Left hindlimb (tissue), 1 donor: ENCODE results near the gene AEN.
A peak's percentile ranks its signal among the peaks of the same experiment; 100 is the strongest.

Experiments
- DNase-seq: peaks from one replicate; pipeline ENCODE4 v3.0.0-alpha.2; 2018

AEN gene

DNA sequence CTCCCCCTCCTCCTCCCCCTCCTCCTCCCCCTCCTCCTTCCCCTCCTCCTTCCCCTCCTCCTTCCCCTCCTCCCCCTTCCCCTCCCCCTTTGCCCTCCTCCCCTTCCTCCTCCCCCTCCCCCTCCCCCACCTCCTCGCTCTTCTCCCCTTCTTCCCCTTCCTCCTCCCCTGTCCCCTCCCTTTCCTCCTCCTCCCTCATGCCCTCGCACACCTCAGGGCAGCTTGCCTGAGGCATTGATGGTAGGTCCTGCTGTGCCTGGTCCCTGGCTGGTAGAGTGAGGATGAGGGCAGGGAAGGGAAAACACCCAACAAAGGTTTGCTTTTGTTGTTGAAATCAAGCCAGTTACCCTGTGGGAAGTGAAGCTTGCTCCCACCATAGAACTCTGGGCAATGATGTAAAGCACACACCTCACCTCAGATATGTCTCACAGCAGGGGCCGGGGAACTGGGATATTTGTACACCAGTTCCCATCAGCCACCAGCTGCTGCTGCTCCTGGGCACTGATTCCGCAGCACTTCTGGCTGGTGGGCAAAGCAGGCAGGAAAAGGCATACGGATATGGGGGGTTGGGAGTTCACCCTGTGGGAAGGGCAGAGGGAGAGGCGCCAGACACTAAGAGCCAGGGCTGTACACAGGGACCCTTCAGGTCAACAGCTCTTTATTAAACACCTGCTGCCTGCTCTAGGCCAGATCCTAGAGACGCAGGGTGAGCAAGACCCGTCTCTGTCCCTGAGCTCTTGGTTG, 31.5 kb downstream of the AEN start:
- no peak for DNase-seq

DNA sequence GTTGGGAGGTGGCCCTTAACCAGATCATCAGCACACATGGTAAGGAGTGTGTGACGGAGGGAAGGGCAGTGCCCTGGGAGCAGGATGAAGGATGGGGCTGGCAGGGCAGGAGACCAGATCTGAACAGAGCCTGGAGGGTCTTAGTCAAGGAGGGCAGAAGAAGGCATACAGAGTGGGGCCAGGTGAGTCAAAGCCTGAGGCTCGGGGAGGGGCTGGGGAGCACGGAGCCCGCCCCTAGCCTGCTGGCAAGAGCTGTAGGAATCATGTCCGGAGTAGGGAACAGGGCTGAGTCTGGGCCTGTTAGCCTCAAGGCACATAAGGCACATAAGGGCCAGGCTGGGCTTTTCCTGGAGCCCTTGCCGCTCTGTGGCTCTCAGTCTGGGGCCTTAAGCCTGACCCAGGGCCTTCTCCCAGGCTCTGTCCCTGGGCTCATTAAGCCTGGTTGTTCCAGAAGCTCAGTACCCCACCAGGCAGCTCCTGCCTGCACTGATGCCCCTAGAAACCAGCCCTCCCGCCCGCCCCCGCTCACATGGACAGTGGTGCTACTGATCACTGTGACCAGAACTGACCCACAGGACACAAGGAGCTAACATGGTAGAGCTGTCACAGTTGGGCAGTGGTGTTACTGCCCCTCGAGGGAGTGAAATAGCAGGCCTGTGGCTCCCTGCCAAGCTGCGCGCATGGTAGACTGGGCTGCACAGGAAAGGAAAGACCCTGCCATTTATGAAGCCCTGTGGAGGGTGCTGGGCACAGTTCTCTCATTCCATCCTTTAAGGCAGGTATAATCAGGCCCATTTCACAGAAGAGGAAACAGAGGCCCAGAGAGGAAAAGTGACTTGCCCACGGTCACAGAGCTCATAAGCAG, 32.3 kb downstream of the AEN start:
- no peak for DNase-seq

DNA sequence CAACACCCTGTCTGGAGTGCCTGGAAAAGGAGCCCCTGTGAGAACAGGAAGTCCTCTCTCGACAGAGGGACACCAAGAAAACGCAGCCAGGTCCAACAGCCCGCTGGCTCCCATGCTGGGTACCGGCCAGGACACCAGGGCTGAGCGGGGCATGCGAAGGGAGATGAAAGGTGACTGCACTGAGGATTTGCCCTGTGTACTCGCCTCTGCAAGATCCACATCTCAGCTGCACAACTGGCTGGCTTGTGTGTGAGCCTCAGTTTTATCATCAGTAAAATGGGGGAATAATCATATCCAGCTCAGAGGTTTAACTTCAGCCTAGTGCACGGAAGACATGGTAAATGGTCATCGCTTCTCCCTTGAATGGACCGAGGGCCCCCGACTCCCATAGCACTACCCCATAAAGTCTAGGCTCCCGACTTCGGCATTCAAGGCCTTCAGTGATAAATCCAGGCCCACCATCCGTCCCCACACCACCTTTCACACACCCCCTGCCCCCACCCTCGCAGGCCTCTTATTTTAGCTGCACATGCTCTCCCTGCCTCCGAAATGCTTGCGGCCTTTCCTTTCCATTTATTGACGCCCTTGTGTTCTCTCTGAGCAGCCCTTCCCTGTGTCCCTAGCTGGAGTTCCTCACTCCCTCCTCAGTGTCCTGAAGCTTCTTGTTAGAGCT, 33.4 kb downstream of the AEN start:
- DNase-seq, result no peak

DNA sequence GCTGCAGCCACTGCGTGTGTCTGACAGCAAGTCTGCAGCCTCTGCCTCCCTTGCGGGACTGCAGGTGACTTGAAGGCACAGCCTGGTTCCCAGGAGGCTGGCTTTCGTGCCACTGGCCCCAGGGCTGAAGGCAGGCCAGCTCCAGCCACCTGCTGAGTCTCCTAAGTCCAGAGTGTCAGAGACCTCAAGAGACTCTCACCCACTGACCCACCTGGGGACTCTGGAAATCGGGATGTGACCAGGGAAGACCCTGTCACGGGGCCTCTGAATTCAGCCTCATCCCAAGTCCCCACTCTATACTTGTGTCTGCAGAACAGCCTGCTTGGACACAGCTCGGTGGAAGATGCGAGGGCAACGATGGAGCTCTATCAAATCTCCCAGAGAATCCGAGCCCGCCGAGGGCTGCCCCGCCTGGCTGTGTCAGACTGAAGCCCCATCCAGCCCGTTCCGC, 34.0 kb downstream of the AEN start:
- DNase-seq, result no peak

DNA sequence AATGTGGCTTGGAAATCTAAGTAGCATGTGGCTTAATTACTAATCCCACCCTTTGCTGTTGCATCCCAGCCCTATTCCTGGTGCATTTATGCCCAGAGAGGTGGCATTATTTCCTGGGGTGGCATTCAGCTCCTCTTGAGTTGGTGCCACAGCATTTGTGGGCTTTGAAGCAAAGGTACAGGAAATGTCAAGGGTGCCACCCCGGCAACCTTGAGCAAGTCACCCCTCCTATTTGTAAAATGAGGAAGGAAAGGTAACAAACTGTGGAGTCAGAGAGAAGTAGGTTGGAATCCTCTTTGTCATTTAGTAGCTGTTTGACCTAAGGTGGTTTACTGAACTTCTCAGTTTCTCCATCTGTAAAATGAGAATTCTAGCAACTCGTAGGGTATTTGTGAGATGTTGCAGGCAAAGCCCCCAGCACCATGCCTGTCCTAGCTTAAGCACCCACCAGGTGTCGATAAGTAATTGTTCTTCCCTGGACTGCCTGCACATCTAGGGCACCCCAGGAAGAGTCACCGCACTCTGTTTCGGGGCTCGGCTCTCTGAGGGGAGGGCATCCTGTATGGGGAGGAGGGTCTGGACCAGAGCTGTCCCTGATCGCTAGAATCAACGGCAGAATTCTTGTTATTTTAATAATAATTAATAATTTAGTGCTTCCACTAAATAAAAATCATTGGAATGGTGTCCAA, 34.8 kb downstream of the AEN start:
- DNase-seq, result no peak

DNA sequence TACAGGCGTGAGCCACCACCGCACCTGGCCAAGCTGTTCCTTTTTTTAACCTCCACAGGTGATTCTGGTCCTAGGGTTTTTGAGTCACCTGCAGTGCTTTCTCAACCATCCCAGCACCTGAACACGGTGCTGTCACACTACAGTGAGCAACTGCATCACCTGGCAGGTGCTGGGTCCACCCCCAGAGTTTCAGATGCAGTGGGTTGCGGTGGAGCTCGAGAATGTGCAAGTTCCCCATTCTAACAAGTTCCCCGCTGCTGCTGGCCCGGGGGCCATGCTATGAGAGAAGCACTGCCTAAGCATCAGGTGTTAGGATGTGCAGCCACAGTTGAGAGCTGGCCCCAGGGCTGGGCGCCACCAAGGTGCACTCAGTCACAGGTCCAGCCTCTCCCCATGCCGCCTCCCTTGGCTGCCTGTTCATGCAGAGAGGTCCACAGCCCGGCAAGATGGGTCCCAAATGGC, 35.7 kb downstream of the AEN start:
- DNase-seq, result no peak

DNA sequence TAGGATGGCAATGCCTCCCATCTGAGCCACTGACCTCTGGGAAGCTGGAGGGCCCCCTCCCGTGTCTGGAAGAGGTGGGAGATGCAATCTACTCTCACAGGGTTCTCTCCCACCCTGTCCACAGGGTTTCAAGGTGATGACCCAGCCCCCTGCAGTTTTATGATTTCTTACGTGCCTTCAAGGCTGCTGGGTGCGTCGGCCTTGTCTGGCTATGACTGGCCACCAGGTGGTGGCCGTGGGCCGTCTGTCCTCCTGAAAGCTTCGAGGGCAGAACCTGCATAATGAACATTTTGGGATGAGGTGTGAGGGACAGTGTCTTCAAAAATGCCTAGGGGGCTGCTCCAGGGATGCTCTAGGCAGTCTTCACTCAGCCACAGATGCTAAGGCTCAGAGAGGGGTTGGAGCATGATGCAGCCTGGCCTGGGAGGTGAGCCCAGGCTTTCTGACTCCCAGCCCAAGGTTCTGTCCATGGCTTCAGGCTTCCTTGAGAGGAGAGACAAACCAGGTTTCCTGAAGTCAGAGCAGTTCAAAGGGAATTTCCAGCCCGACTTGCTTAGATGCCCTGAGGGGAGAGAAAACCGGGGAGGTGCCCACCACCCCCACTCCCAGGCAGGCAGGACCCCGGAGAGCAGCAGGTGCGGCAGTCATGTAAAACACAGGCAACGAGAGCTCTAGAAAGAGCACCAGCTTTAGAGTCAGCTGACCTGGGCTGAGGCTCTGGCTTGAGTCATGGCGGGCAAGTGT, 36.4 kb downstream of the AEN start:
- DNase-seq, result peak; percentile 73

DNA sequence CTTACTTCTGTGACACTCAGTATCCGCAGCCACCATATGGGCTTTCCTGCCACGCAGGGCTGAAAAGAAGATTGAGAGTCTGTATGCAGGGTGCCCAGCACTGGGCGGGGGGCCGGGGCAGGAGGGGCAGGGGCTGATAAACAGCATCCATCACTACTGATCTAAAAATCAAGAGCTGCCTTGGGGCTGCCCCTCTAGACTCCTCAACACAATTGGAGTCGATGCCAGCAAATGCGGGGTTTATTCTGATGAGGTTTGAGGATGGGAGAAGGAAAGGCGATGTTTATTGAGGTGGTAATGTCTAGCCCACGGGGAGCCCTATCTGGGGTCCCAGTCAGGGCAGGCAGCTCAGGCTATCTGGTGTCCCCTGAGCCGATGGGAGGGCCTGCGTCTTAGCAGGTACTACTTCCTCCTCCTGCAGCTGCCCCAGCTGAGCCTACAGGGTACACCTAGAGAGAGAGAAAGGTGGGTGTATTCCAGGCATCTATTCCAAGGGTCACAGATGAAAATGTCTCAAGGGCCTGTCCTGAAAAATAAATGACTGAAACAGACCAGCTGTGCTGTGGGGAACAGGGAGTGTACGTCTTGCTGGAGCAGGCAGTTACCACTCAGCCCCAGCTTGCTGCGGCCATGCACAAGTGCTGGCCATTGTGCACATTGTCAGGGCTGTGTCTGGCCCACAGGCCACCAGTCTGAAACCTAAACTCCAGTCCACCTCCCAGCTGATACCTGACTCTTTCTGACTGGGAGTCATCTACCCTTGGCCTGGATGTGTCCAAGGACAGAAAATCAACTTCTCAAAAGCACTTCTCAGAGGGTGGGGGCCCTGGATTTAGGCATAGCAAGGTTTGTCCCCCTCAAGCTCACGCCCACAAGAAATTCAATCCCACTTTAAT, 37.2 kb downstream of the AEN start:
- no peak for DNase-seq

DNA sequence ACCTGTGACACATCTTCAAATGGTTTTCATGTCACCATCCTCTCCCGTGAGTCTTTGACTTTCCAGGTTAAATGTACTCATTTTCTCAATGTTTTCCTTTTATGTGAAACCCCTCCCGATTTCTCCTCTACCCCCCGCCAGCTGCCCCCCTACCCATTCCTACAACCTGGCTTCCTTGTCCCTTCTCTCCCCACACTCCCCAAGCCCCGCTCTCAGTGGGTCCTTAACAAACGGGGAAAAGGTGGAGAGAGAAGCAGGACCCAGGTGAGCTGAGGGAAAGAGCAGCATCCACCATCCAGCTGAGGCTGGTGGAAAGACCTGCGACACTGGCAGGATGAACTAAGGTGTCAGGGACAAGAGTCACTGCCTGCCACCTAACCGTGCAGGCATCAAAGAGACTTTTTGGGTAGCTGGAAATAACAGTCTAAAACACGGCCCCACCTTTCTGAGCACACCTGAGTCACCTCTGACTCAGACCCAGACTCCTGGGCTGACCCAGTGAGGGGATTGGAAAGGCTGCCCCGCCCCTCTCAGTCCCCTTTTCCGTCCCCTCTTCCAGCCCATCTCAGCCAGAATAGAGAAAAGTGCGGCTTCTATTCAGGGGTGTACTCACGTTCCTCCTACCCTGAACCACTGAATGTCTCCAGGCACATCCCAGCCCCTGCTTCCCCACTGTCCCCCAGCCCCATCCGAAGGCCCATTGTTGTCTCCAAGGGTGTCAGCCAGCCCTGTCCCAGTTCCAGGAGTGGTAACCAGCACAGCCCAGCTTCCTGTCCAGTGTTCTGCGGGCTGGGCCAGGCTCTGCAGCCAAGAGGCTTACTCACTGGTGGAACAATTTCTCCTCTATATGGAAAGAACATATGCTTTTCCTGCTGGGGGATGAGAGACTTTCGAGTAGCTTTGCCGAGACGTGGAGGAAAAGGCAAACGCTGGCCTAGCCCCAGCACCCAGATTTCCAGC, 38.1 kb downstream of the AEN start:
- peak; percentile 88 for DNase-seq

DNA sequence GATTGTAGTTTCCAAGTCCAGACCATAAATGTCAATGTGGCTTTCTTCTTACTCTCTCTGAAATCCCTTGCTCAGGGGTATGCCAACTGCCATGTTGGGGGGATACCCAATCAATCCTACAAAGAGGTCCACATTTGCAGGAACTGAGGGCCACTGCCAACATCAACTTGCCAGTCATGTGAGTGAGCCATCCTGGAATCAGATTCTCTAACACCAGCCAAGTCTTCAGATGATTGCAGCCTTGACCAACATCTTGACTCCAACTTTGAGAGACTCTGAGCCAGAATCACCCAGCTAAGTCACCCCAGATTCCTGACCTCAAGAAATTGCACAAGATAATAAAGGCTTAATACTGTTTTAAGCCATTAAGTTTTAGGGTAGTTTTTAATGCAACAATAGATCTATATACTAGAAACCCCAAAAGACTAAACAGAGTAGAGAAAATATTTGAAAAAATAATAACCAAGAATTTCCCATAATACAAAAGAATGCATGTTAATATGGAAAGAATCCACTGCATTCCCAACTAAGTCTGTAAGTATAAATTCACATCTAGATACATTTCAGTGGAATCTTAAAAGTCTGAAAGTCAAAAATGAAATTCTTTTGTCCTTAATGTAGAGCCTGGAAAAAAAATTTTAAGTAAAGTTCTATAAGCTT, 40.0 kb downstream of the AEN start:
- no peak for DNase-seq

DNA sequence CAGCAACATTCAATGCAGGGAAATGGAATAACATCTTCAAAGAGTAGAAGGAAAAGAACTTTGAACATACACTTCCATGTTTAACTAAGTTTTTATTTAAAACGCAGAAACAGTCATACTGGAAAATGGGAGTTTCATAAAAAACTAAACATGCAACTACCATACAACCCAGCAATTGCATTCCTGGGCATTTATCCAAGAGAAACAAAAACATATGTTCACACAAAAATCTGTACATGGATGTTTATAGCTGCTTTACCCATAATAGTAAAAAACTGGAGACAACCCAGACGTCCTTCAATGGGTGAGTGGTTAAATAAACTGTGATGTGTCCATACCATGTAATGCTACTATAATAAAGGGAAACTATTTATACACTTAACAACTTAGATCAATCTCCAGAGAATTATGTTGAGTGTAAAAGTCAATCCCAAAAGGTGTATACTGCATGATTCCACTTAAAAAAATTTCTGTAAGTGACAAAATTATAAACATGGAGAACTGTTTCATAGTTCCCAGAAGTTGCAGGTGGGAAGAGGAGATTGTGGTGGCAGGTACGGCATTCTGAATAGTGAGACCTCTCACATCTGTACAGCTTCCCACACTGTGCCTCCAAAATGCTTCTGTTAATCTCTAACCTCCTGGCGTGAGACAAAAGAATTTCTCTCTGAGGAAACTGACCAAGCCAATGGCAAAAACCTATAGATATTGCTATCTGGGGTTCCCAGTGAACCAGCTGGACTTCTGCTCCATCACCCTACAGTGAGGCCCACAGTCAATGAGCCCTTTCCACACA, 40.8 kb downstream of the AEN start:
- no peak for DNase-seq

DNA sequence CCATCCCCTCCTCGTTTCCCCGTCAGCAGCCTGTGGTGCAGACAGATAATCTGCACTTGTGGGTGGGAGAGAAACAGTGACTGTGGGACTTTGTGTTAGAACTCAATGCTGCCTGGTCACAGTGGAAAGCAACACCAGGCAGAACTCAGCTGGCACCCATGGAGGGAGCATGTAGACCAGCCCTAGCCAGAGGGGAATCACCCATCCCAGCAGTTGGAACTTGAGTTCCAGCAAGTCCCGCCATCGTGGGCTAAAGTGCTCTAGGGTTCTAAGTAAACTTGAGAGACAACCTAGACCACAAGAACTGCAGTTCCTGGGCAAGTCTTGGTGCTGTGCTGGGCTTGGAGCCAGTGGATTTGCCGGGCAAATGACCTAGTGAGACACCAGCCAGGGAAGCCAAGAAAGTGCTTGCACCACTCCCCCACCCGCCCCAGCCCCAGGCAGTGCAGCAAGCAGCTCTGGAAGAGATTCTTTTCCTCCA, 42.0 kb downstream of the AEN start:
- no peak for DNase-seq

DNA sequence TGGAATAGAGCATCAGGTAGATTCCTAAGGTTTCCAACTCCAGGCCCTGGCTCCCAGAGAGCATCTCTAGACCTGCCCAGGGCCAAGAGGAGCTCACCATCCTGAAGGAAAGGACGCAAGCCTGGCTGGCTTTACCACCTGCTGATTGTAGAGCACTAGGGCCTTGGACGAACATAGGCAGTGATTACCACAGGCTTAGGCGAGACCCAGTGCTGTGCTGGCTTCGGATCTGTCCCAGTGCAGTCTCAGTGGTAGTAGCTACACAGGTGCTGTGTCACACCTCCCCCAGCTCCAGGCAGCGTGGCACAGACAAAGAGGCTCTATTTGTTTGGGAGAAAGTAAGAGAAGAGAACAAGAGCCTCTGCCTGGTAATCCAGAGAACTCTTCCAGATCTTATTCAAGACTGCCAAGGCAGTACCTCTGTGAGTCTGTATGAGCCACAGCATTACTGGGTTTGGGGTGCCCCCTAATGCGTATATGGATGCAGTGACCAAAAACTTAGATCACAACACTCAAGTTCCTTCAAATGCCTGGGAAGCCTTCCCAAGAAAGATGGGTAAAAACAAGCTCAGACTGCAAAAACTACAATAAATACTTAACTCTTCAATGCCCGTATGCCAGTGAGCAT, 43.1 kb downstream of the AEN start:
- DNase-seq, result no peak

DNA sequence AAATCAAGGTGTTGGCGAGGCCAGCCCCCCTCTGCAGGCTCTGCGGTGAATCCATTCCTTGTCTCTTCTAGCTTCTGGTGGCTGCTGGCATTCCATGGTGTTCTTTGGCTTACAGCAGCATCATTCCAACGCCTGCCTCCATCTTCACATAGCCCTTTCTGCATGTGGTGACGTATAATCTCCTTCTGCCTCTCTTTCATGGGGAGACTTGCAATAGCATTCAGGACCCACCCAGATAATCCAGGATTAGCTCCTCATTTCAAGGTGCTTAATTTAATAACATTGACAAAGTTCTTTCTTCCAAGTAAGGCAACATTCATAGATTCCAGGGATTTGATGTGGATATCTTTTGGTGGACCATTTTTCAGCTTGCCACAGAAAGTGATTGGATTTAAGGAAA, 53.5 kb downstream of the AEN start:
- no peak for DNase-seq

DNA sequence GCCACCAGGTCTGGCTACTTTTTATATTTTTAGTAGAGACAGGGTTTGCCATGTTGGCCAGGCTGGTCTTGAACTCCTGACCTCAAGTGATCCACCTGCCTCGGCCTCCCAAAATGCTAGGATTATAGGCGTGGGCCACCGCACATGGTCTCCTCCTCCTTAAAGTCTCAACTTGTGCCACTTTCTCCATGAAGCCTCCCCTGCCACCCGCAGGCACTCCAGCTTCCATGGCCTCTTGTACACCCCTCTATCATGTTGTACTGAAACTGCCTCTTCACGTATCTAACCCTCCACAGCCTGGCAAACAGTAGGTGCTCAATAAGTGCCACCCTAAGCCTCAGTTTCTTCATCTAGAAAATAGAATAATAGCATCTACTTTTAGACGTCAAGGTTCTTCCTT, 57.6 kb downstream of the AEN start:
- DNase-seq, result no peak

DNA sequence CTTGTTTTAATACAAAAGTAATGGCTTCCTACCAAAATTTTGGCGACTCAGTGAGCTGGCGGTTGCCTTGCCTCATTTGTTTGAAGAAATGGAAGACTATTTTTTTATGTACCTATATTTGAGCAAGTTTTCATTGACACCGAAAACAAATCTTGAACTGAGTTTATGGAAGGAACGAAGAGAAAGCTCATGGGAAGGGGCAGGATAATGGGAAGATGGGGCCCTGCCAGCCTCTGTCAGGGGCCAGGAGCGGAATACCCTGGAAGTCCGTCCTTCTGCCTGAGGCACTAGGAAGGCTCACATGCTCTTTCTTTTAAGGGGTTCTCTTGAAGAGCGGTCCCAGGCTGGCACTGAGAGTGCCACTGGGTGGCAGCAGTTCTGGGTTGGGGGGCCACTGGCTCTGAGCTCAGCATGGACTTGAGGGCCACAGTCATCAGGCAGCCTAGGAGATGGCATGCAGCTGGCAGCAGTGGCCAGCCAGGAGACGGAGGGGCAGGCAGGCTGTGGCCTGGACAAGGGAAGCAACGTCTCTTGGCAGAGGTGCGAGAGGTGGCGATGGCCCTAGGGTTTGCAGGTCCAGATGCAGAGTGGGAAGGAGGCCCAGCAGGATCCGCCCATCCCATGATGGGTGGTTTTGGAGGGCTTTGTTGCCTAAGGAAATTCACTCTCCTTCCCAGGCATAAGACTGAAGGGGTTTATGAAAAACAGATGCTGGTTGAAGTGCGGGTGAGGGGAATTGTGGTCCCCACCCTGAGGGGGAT, 59.3 kb downstream of the AEN start:
- peak; percentile 71 for DNase-seq
